Fibroblast of mammary gland (primary cell): ENCODE results near the gene PPP1R12C.

Source experiments
- DNase-seq: peaks from one replicate; pipeline ENCODE4 v3.0.0-alpha.2; 2010; ENCODE audit warnings: low read depth
- H3K4me3 ChIP-seq: 2 replicates; pipeline ENCODE4 v1.5.1; 2011; ENCODE audit warnings: low read depth, mild to moderate bottlenecking, low read length, moderate library complexity; ENCODE audit not compliant: control insufficient read depth
- CTCF ChIP-seq: conservative IDR thresholded peaks from 2 replicates; pipeline ENCODE4 v1.5.1; 2011; ENCODE audit warnings: low read depth, low read length, inconsistent platforms; ENCODE audit not compliant: control insufficient read depth, insufficient read depth

PPP1R12C gene

DNA sequence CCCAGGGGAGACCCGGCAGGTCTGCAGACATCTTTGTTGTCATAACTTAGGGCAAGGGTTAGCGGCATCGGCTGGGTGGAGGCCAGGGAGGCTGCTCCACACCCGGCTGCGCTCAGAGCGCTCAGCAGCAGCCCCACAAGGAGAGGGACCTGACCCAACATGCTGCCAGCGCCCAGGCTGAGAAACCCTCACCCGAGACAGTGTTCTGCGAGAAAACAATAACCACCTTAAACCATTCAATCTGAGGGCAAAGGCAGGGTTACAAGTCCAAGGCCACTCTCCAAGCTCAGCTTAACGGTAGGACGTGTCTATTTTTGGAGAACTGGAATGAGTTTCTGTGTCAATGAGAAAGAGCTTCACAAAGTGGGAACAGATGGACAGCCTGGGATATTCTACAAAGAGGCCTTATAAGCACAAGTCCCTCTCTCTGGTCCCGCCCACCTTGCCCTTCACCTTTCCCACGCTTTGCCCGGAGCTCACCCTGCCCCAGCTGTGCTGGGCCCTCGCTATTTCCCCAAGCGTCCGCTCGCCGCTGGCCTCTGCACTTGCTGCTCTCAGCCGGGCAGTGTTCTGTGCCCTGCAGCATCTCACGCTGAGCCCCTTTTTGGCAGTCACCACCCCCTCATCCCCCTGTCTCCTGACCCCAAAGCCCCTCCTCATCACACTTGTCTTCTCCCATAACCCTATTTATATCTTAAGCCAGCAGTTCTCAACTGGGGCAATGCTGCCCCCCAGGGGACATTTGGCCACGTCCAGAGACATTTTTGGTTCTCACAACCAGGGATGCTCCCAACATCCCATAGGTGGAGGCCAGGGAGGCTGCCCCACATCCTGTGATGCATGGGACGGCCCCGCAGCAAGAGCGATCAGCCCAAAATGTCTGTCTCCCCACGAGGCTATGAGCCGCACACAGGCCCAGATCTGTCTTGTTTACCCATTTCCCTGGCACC lies 17.6 kb downstream of the PPP1R12C start:
- peak; percentile 20 for TF ChIP-seq CTCF
- no peak overlapping the region for H3K4me3 ChIP-seq
- no peak for DNase-seq

DNA sequence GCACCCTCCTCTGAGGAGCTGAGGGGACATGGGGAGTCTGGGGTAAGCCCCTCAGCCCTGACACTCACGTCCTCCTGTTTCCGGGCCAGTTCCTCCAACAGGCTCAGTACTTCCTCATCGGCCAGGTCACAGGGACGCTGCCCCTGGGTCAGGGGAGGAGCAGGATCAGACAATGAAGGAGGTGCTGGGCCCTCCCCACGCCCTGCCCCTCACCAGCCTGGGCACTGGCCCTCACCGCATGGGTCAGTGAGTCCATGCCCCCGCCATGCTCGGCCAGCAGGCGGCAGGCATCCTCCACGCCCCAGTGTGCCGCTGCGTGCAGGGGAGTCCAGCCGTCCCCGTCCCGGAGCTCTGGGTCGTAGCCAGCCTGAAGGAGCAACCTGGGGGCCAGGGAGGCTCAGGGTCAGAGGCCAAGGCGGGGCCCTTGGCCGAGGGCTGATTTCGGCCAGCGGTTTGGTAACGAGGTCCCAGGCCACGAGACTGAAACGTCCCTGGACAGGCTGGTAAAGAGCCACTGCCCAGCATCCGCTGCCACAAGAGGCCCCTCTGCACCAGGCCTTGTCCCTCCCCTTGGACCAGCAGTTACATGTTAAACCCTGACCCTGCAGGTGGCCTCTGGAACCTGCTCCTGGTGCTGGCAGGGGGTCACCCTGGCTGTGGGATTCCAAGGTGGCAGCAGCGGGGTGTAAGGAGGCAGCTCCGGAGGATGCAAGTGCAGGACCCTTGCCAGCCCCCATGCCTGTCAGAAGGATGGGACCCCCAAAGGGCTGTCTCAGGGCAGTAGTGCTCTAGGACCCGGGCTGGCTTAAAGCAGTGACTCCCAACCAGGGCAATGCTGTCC lies 18.5 kb downstream of the PPP1R12C start:
- no peak for DNase-seq
- H3K4me3 ChIP-seq: no peak overlapping the region
- no peak for TF ChIP-seq CTCF

- no peak overlapping the region for H3K4me3 ChIP-seq
- no peak for DNase-seq
- no peak for TF ChIP-seq CTCF
Observed at GRCh38 chr19:55097864-55098715, 19.3 kb downstream of the PPP1R12C start.

GRCh38 chr19:55096061-55096701 lies 21.3 kb downstream of the PPP1R12C start:
- DNase-seq: no peak
- H3K4me3 ChIP-seq: no peak overlapping the region
- TF ChIP-seq CTCF: no peak

- no peak for TF ChIP-seq CTCF
- H3K4me3 ChIP-seq: no peak overlapping the region
- no peak for DNase-seq
Observed at GRCh38 chr19:55095260-55096060, 22.0 kb downstream of the PPP1R12C start.
